Uterus (tissue), 4 donors: Measurements from ENCODE around the gene LRRC4C. TPM values are rescaled to one million over a fixed set of nuclear protein-coding genes. Genes with fewer than 3 reads are reported as not detected.
"Not testable (repeated sequence)": the region's sequence is repeated elsewhere in the genome, so short reads cannot be mapped to it uniquely, and the experiment has no call there.

Source experiments
- DNase-seq, 2 donors: peaks; one replicate each; pipeline ENCODE4 v3.0.0-alpha.2; 2019 to 2020
- H3K27ac ChIP-seq, 2 donors: fragments of 200-600 bp; sonication (generic); 1 replicate in 1 of 2; 2 replicates in 1 of 2; pipeline ENCODE4 v1.5.1; 2016 to 2018
- H3K27me3 ChIP-seq, 2 donors: fragments of 200-600 bp; sonication (generic); one replicate each; pipeline ENCODE4 v1.5.1; 2018 to 2019; ENCODE audit warnings: control low read depth in 1 of 2
- H3K36me3 ChIP-seq, 2 donors: fragments of 200-600 bp; sonication (generic); one replicate each; pipeline ENCODE4 v1.5.1; 2019; ENCODE audit warnings: control low read depth in 1 of 2
- H3K4me1 ChIP-seq, 2 donors: fragments of 200-600 bp; sonication (generic); one replicate each; pipeline ENCODE4 v1.5.1; 2018 to 2019; ENCODE audit warnings: control low read depth in 1 of 2
- H3K4me3 ChIP-seq, 2 donors: fragments of 200-600 bp; sonication (generic); 1 replicate in 1 of 2; 2 replicates in 1 of 2; pipeline ENCODE4 v1.5.1; 2018 to 2019; ENCODE audit warnings: mild to moderate bottlenecking in 1 of 2
- H3K9me3 ChIP-seq, 2 donors: fragments of 200-600 bp; sonication (generic); one replicate each; pipeline ENCODE4 v1.5.1; 2019; ENCODE audit warnings: control low read depth in 1 of 2
- CTCF ChIP-seq, 4 experiments: fragments of 200-600 bp in 2 of 4; fragments of 450-650 bp in 2 of 4; sonication (generic) in 2 of 4; IDR thresholded peaks; one replicate each; pipeline ENCODE4 v1.5.1; 2016 to 2019; ENCODE audit warnings: antibody characterized with exemption in 4 of 4, mild to moderate bottlenecking in 2 of 4, moderate library complexity in 1 of 4
- POLR2A ChIP-seq, 2 donors: fragments of 450-650 bp; IDR thresholded peaks; one replicate each; pipeline ENCODE4 v1.6.1; 2016; ENCODE audit warnings: antibody characterized with exemption in 2 of 2, mild to moderate bottlenecking in 1 of 2, moderate library complexity in 1 of 2
- intact Hi-C: fragments of 100-400 bp; cut with DNase I; formaldehyde crosslinking; loops from one replicate; pipeline ENCODE4 v1.15.1; 2023; ENCODE audit warnings: low total_unique reads
- total RNA-seq, 4 donors: library from RNA; depleted of rRNA in 3 of 4; stranded (reverse); fragments of >200 nt in 3 of 4; gene quantifications; one replicate each; pipeline versions ENCODE4 v1.1.0 to v1.2.4, GENCODE V29; 2014 to 2023
- donor health status: DM: yes; HTN: yes; CAD: no.

The LRRC4C gene
- total RNA-seq, 4 donors from 2014 or later = 1.5 to 16.9 (median 2.1) TPM; not detected in 1

GRCh38 chr11:40170078-40170477 lies 1289.4 kb downstream of the LRRC4C start:
- DNase-seq = no peak
- Histone ChIP-seq H3K4me3 (no peak overlapping the region), H3K9me3 (no peaks in the 10 kb centered on the region), H3K27ac (no peak overlapping the region), H3K4me1 (no peaks in the 10 kb centered on the region), H3K27me3 (no peaks in the 10 kb centered on the region), H3K36me3 (no peaks in the 10 kb centered on the region)
- intact Hi-C loops = no loop called here
- no peak for TF ChIP-seq CTCF (IDR thresholded peaks at IDR 0.05)
- no peak for TF ChIP-seq POLR2A (IDR thresholded peaks at IDR 0.05)

GRCh38 chr11:40168414-40168813 lies 1291.0 kb downstream of the LRRC4C start:
- no peaks in the 10 kb centered on the region for H3K9me3 ChIP-seq
- H3K27ac ChIP-seq = no peak overlapping the region
- DNase-seq = no peak
- H3K36me3 ChIP-seq = no peaks in the 10 kb centered on the region
- no peaks in the 10 kb centered on the region for H3K27me3 ChIP-seq
- TF ChIP-seq CTCF (IDR thresholded peaks at IDR 0.05) (no peak), POLR2A (IDR thresholded peaks at IDR 0.05) (no peak)
- H3K4me1 ChIP-seq = no peaks in the 10 kb centered on the region
- no peak overlapping the region for H3K4me3 ChIP-seq
- intact Hi-C loops = no loop called here

DNA sequence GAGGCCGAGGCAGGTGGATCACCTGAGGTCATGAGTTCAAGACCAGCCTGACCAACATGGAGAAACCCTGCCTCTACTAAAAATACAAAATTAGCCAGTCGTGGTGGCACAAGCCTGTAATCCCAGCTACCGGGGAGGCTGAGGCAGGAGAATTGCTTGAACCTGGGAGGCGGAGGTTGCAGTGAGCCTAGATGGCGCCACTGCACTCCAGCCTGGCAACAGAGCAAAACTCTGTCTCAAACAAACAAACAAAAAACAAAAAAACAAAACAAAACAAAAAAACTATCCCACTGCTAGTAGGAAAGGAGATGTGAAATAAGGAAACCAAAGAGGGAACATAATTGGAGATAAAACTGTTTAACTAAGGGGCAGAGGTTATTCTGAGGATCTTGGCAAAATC lies 1291.6 kb downstream of the LRRC4C start:
- H3K4me1 ChIP-seq, H3K27ac ChIP-seq, DNase-seq, H3K27me3 ChIP-seq, intact Hi-C loops, H3K36me3 ChIP-seq, H3K9me3 ChIP-seq, H3K4me3 ChIP-seq: not testable (repeated sequence)

- H3K4me3 ChIP-seq = no peak overlapping the region
- DNase-seq = no peak
These were observed 1292.6 kb downstream of the LRRC4C start for GRCh38 chr11:40166892-40167291.

DNA sequence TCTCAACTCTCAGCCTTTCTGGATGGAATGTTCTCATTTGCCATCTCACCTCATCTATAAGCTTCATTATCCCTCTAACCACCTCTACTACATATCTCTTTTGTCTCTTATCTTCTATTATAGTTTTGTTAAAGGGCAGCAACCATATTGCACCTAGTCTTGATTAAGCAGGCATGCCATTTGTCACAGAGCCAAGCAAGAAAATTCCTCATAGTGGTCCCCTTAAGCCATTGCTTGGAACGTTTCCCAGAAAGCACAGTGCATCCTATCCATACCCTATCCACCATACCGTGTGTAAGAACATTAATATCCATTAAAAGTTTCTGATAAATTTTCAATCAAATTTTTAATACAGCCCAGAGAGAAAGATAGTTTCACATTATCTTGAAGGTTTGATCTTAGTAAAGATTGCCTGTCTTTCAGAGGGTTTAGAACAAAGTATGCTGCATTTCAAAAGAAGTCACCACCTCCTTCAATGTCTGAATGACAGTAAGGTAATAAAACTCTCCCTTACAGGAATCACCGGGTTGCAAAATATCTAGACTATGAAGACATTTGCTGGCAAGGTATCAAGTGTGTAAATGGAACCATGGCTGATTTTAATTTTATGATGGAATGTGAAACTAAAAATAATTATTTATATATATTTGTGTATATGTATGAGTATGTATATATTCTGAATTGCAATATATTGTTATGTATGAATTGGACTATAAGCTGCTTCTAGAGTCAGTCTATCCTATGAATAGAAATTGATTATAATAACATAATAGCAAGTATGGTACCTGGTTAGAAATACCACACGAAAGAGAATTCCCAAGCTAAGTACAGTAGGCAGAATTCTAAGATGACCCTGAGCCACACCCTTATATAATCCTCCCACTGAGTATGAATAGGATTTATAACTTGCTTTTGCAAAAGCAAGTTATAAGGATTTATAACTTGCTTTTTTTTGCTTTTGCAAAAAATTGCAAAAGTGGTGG lies 1296.3 kb downstream of the LRRC4C start:
- Histone ChIP-seq H3K27me3 (no peaks in the 10 kb centered on the region), H3K4me3 (no peak overlapping the region), H3K27ac (no peak overlapping the region), H3K4me1 (no peaks in the 10 kb centered on the region), H3K36me3 (no peaks in the 10 kb centered on the region), H3K9me3 (no peaks in the 10 kb centered on the region)
- no peak for TF ChIP-seq POLR2A (IDR thresholded peaks at IDR 0.05)
- no peak for TF ChIP-seq CTCF (IDR thresholded peaks at IDR 0.05)
- intact Hi-C loops = no loop called here
- DNase-seq = no peak

More at GRCh38 chr11:40166892-40167291, 1292.6 kb downstream of the LRRC4C start:
- H3K27me3 ChIP-seq = no peaks in the 10 kb centered on the region
- no peaks in the 10 kb centered on the region for H3K36me3 ChIP-seq
- TF ChIP-seq POLR2A (IDR thresholded peaks at IDR 0.05) (no peak), CTCF (IDR thresholded peaks at IDR 0.05) (no peak)
- H3K9me3 ChIP-seq = no peaks in the 10 kb centered on the region
- intact Hi-C loops = no loop called here
- H3K27ac ChIP-seq = no peak overlapping the region
- H3K4me1 ChIP-seq = no peaks in the 10 kb centered on the region
